ENCODE measurements around the gene RBFOX1. TPM values are rescaled to one million over a fixed set of nuclear protein-coding genes. Genes with fewer than 3 reads are reported as not detected.

RBFOX1 gene
- total and polyA plus RNA-seq, 4 donors, result 0.25 TPM; not detected in 3

GRCh38 chr16:7443142-7443541, 110.5 kb downstream of the RBFOX1 start:
- peaks cover 1% of the 10 kb centered on the region for H3K9me3 ChIP-seq (ENCODE audit: control insufficient read depth, low read length)
- no peaks in the 10 kb centered on the region for H3K4me1 ChIP-seq (ENCODE audit: control insufficient read depth in 1 of 2, insufficient read depth in 2 of 2, low read length in 2 of 2)
- H3K4me3 ChIP-seq (ENCODE audit: low read length in 2 of 2), result no peak overlapping the region
- DNase-seq, result no peak
- no peak for ATAC-seq (ENCODE audit: low FRiP score)
- WGBS, 2 donors, result 38 to 47% methylated on average over 4 of the region's 4 CpGs
- H3K27me3 ChIP-seq (ENCODE audit: control insufficient read depth in 1 of 2, insufficient read depth in 2 of 2, low read length in 1 of 2), result no peaks in the 10 kb centered on the region
- H3K36me3 ChIP-seq (ENCODE audit: control insufficient read depth in 1 of 2, insufficient read depth in 2 of 2, low read length in 1 of 2), result no peaks in the 10 kb centered on the region
- no peak overlapping the region for H3K27ac ChIP-seq (ENCODE audit: low read depth in 1 of 2, low read length in 2 of 2)
- intact Hi-C loops (cut with DNase I), result no loop called here

DNA sequence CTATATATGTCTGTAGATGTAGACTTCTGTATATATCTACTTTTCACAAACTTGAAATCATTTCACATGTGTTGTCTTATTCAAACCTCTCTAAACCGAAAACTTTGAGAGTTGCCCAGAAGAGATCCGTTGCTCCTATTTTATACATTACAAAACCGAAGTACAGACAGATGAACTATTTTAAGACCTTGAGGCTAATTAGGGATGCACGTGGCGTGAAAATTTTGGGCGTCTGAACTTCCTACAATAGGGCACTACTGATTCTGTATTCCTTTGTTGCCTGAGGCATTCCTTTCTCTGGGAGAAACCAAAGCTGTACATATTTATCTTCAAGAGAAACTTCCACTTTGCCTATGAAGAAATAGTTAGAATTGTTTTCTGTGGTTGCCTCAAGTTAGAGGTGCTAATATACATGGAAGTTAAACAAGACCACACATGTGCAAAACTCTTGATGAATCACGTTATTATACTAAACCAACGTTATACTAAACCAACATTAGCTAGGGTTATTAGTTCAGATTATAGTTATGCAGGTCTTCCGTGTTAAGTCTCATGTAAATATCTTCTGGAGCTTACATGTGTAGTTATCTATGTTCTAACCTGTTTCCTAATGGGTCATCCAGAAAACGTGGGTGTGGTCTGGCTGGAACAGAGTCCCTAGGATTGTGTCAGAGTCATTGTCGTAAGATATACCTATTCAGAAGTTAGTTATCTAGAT, 111.2 kb downstream of the RBFOX1 start:
- intact Hi-C loops (cut with DNase I), result no loop called here
- Histone ChIP-seq H3K27me3 (ENCODE audit: control insufficient read depth in 1 of 2, insufficient read depth in 2 of 2, low read length in 1 of 2) (no peaks in the 10 kb centered on the region), H3K4me1 (ENCODE audit: control insufficient read depth in 1 of 2, insufficient read depth in 2 of 2, low read length in 2 of 2) (no peaks in the 10 kb centered on the region), H3K27ac (ENCODE audit: low read depth in 1 of 2, low read length in 2 of 2) (no peak overlapping the region), H3K36me3 (ENCODE audit: control insufficient read depth in 1 of 2, insufficient read depth in 2 of 2, low read length in 1 of 2) (no peaks in the 10 kb centered on the region), H3K9me3 (ENCODE audit: control insufficient read depth, low read length) (peaks cover 1% of the 10 kb centered on the region), H3K4me3 (ENCODE audit: low read length in 2 of 2) (no peak overlapping the region)
- DNase-seq, result no peak
- 50 to 59% methylated on average over 11 of the region's 11 CpGs for WGBS, 2 donors
- no peak for ATAC-seq (ENCODE audit: low FRiP score)

DNA sequence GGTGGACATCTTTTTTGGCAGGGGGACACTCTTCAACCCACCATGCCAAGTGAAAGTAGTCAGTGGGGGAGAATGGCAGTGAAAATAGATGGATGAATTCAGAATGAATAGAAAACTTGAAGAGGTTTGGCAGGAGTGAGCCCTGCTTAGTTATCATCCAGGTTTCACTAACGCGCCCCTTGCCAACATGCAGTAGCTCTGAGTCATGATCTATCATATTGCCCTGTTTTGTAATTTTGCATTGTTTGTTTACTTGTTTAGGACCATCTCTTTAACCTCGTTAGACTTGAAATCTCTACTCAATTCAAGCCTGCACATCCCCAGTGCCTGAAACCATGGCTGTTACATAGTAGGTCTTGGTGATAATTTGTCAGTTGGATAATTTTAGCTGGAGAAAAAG, 116.7 kb downstream of the RBFOX1 start:
- no peak for ATAC-seq (ENCODE audit: low FRiP score)
- intact Hi-C loops (cut with DNase I), result no loop called here

DNA sequence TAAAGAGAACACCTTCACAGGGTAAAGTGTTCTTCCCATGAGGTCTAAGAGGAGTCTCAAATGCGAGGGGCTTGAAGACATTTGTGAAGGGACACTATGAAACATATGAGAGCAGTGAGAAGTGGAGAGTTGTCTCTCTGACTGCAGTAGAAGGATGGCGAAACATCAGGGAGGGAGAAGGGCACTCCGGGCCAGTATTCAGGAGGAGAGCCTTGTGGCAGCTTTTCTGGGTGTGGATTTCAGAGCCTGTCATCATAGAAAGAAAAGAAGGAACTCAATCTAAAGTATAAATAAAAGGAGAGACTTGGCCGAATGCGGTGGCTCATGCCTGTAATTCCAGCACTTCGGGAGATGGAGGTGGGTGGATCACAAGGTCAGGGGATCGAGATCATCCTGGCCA, 117.2 kb downstream of the RBFOX1 start:
- H3K36me3 ChIP-seq (ENCODE audit: control insufficient read depth in 1 of 2, insufficient read depth in 2 of 2, low read length in 1 of 2), result no peaks in the 10 kb centered on the region
- 85 to 87% methylated on average over 7 of the region's 7 CpGs for WGBS, 2 donors
- DNase-seq (no peak), ATAC-seq (ENCODE audit: low FRiP score) (no peak)
- intact Hi-C loops (cut with DNase I), result no loop called here
- no peaks in the 10 kb centered on the region for H3K9me3 ChIP-seq (ENCODE audit: control insufficient read depth, low read length)
- no peaks in the 10 kb centered on the region for H3K4me1 ChIP-seq (ENCODE audit: control insufficient read depth in 1 of 2, insufficient read depth in 2 of 2, low read length in 2 of 2)
- no peak overlapping the region for H3K27ac ChIP-seq (ENCODE audit: low read depth in 1 of 2, low read length in 2 of 2)
- no peaks in the 10 kb centered on the region for H3K27me3 ChIP-seq (ENCODE audit: control insufficient read depth in 1 of 2, insufficient read depth in 2 of 2, low read length in 1 of 2)
- H3K4me3 ChIP-seq (ENCODE audit: low read length in 2 of 2), result no peak overlapping the region

More for the DNA sequence above, 116.7 kb downstream of the RBFOX1 start:
- H3K4me3 ChIP-seq (ENCODE audit: low read length in 2 of 2), result no peak overlapping the region
- no peak for DNase-seq
- H3K9me3 ChIP-seq (ENCODE audit: control insufficient read depth, low read length), result no peaks in the 10 kb centered on the region
- no peaks in the 10 kb centered on the region for H3K4me1 ChIP-seq (ENCODE audit: control insufficient read depth in 1 of 2, insufficient read depth in 2 of 2, low read length in 2 of 2)
- H3K27me3 ChIP-seq (ENCODE audit: control insufficient read depth in 1 of 2, insufficient read depth in 2 of 2, low read length in 1 of 2), result no peaks in the 10 kb centered on the region
- no peak overlapping the region for H3K27ac ChIP-seq (ENCODE audit: low read depth in 1 of 2, low read length in 2 of 2)
- WGBS, 2 donors, result 88% methylated on average over 3 of the region's 3 CpGs
- H3K36me3 ChIP-seq (ENCODE audit: control insufficient read depth in 1 of 2, insufficient read depth in 2 of 2, low read length in 1 of 2), result no peaks in the 10 kb centered on the region

GRCh38 chr16:7450440-7450839, 117.8 kb downstream of the RBFOX1 start:
- H3K4me3 ChIP-seq (ENCODE audit: low read length in 2 of 2), result no peak overlapping the region
- H3K27me3 ChIP-seq (ENCODE audit: control insufficient read depth in 1 of 2, insufficient read depth in 2 of 2, low read length in 1 of 2), result no peaks in the 10 kb centered on the region
- no peaks in the 10 kb centered on the region for H3K4me1 ChIP-seq (ENCODE audit: control insufficient read depth in 1 of 2, insufficient read depth in 2 of 2, low read length in 2 of 2)
- H3K27ac ChIP-seq (ENCODE audit: low read depth in 1 of 2, low read length in 2 of 2), result no peak overlapping the region
- H3K9me3 ChIP-seq (ENCODE audit: control insufficient read depth, low read length), result no peaks in the 10 kb centered on the region
- no peak for ATAC-seq (ENCODE audit: low FRiP score)
- no peaks in the 10 kb centered on the region for H3K36me3 ChIP-seq (ENCODE audit: control insufficient read depth in 1 of 2, insufficient read depth in 2 of 2, low read length in 1 of 2)
- DNase-seq, result no peak
- 73 to 80% methylated on average over 7 of the region's 7 CpGs for WGBS, 2 donors
- intact Hi-C loops (cut with DNase I), result no loop called here

GRCh38 chr16:7452090-7452489, 119.4 kb downstream of the RBFOX1 start:
- WGBS, 2 donors, result 82 to 86% methylated on average over 6 of the region's 6 CpGs
- H3K4me3 ChIP-seq (ENCODE audit: low read length in 2 of 2), result no peak overlapping the region
- no peaks in the 10 kb centered on the region for H3K4me1 ChIP-seq (ENCODE audit: control insufficient read depth in 1 of 2, insufficient read depth in 2 of 2, low read length in 2 of 2)
- H3K9me3 ChIP-seq (ENCODE audit: control insufficient read depth, low read length), result no peaks in the 10 kb centered on the region
- no peak overlapping the region for H3K27ac ChIP-seq (ENCODE audit: low read depth in 1 of 2, low read length in 2 of 2)
- no peaks in the 10 kb centered on the region for H3K27me3 ChIP-seq (ENCODE audit: control insufficient read depth in 1 of 2, insufficient read depth in 2 of 2, low read length in 1 of 2)
- DNase-seq (no peak), ATAC-seq (ENCODE audit: low FRiP score) (no peak)
- intact Hi-C loops (cut with DNase I), result no loop called here
- no peaks in the 10 kb centered on the region for H3K36me3 ChIP-seq (ENCODE audit: control insufficient read depth in 1 of 2, insufficient read depth in 2 of 2, low read length in 1 of 2)

GRCh38 chr16:7456211-7456610, 123.6 kb downstream of the RBFOX1 start:
- Histone ChIP-seq H3K9me3 (ENCODE audit: control insufficient read depth, low read length) (peaks cover 3% of the 10 kb centered on the region), H3K27ac (ENCODE audit: low read depth in 1 of 2, low read length in 2 of 2) (no peak overlapping the region), H3K27me3 (ENCODE audit: control insufficient read depth in 1 of 2, insufficient read depth in 2 of 2, low read length in 1 of 2) (no peaks in the 10 kb centered on the region), H3K4me1 (ENCODE audit: control insufficient read depth in 1 of 2, insufficient read depth in 2 of 2, low read length in 2 of 2) (no peaks in the 10 kb centered on the region), H3K36me3 (ENCODE audit: control insufficient read depth in 1 of 2, insufficient read depth in 2 of 2, low read length in 1 of 2) (no peaks in the 10 kb centered on the region), H3K4me3 (ENCODE audit: low read length in 2 of 2) (no peak overlapping the region)
- DNase-seq (no peak), ATAC-seq (ENCODE audit: low FRiP score) (no peak)
- 59 to 60% methylated on average over 5 of the region's 5 CpGs for WGBS, 2 donors
- intact Hi-C loops (cut with DNase I), result no loop called here

DNA sequence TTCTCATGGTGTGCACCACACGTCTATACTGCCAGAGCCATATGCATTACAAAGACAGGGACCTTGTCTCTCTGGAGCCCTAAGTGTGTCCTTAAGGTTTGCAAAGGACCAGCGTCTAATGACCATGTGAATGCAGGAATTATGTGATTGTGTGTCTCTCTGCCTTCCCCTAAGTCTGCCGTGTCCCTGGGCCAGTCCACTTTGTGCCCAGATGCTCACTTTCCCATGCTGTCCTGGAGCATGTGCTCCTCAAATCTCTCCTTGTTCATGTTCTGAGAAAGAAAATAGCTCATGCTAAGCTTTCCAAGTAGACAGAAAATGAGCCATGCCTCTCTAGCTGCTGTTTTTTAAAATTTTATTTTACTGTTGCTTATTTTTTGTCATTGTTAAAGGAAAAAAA, 125.5 kb downstream of the RBFOX1 start:
- ATAC-seq (ENCODE audit: low FRiP score), result no peak
- intact Hi-C loops (cut with DNase I), result no loop called here
- 74 to 77% methylated on average over 3 of the region's 3 CpGs for WGBS, 2 donors

GRCh38 chr16:7470344-7470743, 137.7 kb downstream of the RBFOX1 start:
- ATAC-seq (ENCODE audit: low FRiP score) (no peak), DNase-seq (no peak)
- Histone ChIP-seq H3K36me3 (ENCODE audit: control insufficient read depth in 1 of 2, insufficient read depth in 2 of 2, low read length in 1 of 2) (no peaks in the 10 kb centered on the region), H3K27ac (ENCODE audit: low read depth in 1 of 2, low read length in 2 of 2) (no peak overlapping the region), H3K4me3 (ENCODE audit: low read length in 2 of 2) (no peak overlapping the region), H3K4me1 (ENCODE audit: control insufficient read depth in 1 of 2, insufficient read depth in 2 of 2, low read length in 2 of 2) (no peaks in the 10 kb centered on the region), H3K27me3 (ENCODE audit: control insufficient read depth in 1 of 2, insufficient read depth in 2 of 2, low read length in 1 of 2) (no peaks in the 10 kb centered on the region), H3K9me3 (ENCODE audit: control insufficient read depth, low read length) (no peaks in the 10 kb centered on the region)
- intact Hi-C loops (cut with DNase I), result no loop called here
- WGBS, 2 donors, result 88 to 91% methylated on average over 3 of the region's 3 CpGs

More for the DNA sequence above, 125.5 kb downstream of the RBFOX1 start:
- Histone ChIP-seq H3K4me3 (ENCODE audit: low read length in 2 of 2) (no peak overlapping the region), H3K9me3 (ENCODE audit: control insufficient read depth, low read length) (peaks cover 3% of the 10 kb centered on the region), H3K4me1 (ENCODE audit: control insufficient read depth in 1 of 2, insufficient read depth in 2 of 2, low read length in 2 of 2) (no peaks in the 10 kb centered on the region), H3K36me3 (ENCODE audit: control insufficient read depth in 1 of 2, insufficient read depth in 2 of 2, low read length in 1 of 2) (no peaks in the 10 kb centered on the region), H3K27me3 (ENCODE audit: control insufficient read depth in 1 of 2, insufficient read depth in 2 of 2, low read length in 1 of 2) (no peaks in the 10 kb centered on the region), H3K27ac (ENCODE audit: low read depth in 1 of 2, low read length in 2 of 2) (no peak overlapping the region)
- no peak for DNase-seq

All from aorta (tissue), 5 donors.